K562 (cell line): ENCODE data around the gene PET100. TPM values are rescaled to one million over a fixed set of nuclear protein-coding genes. Genes with fewer than 3 reads are reported as not detected.

Experiments used
- BCL6 ChIP-seq: fragments of 250-450 bp; sonication (Bioruptor Pico); IDR thresholded peaks from 2 replicates; pipeline ENCODE4 v1.4.0; 2020
- ETV6 ChIP-seq, 3 experiments: fragments of 150-350 bp in 1 of 3; sonication (generic) in 1 of 3; formaldehyde crosslinking in 1 of 3; IDR thresholded peaks; 2 replicates each; pipeline versions ENCODE4 v1.6.1 to v1.8.0; 2014 to 2022; ENCODE audit warnings: borderline replicate concordance in 2 of 3, low read depth in 2 of 3, antibody characterized with exemption in 1 of 3, low read length in 1 of 3, mild to moderate bottlenecking in 1 of 3, missing genetic modification reagents in 1 of 3
- NFE2L1 ChIP-seq: fragments of 450-650 bp; IDR thresholded peaks from 2 replicates; pipeline ENCODE4 v1.6.1; 2016; ENCODE audit warnings: missing genetic modification characterization, low read depth, mild to moderate bottlenecking, missing compliant biosample characterization, moderate library complexity, borderline replicate concordance
- NONO ChIP-seq, 2 experiments: fragments of 200-400 bp in 1 of 2; fragments of 450-650 bp in 1 of 2; formaldehyde crosslinking in 1 of 2; IDR thresholded peaks; 2 replicates each; pipeline ENCODE4 v1.6.1; 2017; ENCODE audit warnings: low read depth in 2 of 2, mild to moderate bottlenecking in 2 of 2, moderate library complexity in 2 of 2, low read length in 1 of 2
- RFX7 ChIP-seq: fragments of 250-450 bp; sonication (Bioruptor Pico); IDR thresholded peaks from 2 replicates; pipeline ENCODE4 v1.5.1; 2021; ENCODE audit warnings: mild to moderate bottlenecking
- SMARCB1 ChIP-seq: IDR thresholded peaks from 2 replicates; pipeline ENCODE4 v1.6.1; 2011; ENCODE audit warnings: improper control_type of control experiment, low read depth; ENCODE audit not compliant: insufficient read length
- TRIM24 ChIP-seq, 2 experiments: fragments of 450-650 bp; IDR thresholded peaks; 2 replicates each; pipeline ENCODE4 v1.6.1; 2016
- ZC3H8 ChIP-seq: fragments of 450-650 bp; IDR thresholded peaks from 2 replicates; pipeline ENCODE4 v1.6.1; 2017
- polyA plus RNA-seq, 8 experiments: library from polyadenylated mRNA; depleted of rRNA in 4 of 8; stranded (reverse) in 5 of 8; unstranded in 3 of 8; fragments of >200 nt; fragmentation: Nextera tagmentation in 2 of 8; fragmentation: Illumina TruSeq in 1 of 8; extraction: Ambion mirVana in 2 of 8; extraction: Trizol in 1 of 8; gene quantifications; 2 replicates each; pipeline versions ENCODE4 v1.2.1 to v1.2.3, GENCODE V29; 2011 to 2014; ENCODE audit warnings: inconsistent platforms in 1 of 8, missing spikeins in 1 of 8
- total RNA-seq, 7 experiments: library from RNA; depleted of rRNA in 6 of 7; stranded (reverse); fragments of >200 nt in 6 of 7; fragmentation: Illumina TruSeq in 2 of 7; extraction: Trizol in 2 of 7; gene quantifications; 2 replicates each; pipeline versions ENCODE4 v1.2.1 to v1.2.3, GENCODE V29; 2011 to 2021; ENCODE audit warnings: low replicate concordance in 1 of 7
- TF ChIP-seq, protein P1 (sequence below): fragments of 250-450 bp; sonication (Bioruptor Pico); IDR thresholded peaks from 2 replicates; pipeline ENCODE4 v1.8.0; 2022; ENCODE audit warnings: moderate library complexity, mild to moderate bottlenecking, inconsistent platforms
- TF ChIP-seq, protein P2 (sequence below): sonication (generic); formaldehyde crosslinking; IDR thresholded peaks from 2 replicates; pipeline ENCODE4 v1.8.1; 2023; ENCODE audit warnings: missing genetic modification reagents, mild to moderate bottlenecking, borderline replicate concordance

PET100 gene
- total and polyA plus RNA-seq, 9 of the 15 experiments (the other 6 are each of a cell fraction or from before 2014, with no cell fraction given) = 62.3 to 351 (median 98.3) TPM

GRCh38 chr19:7652061-7652641 is 22.6 kb downstream of the PET100 start (continued):
- TF ChIP-seq, protein P1, sequence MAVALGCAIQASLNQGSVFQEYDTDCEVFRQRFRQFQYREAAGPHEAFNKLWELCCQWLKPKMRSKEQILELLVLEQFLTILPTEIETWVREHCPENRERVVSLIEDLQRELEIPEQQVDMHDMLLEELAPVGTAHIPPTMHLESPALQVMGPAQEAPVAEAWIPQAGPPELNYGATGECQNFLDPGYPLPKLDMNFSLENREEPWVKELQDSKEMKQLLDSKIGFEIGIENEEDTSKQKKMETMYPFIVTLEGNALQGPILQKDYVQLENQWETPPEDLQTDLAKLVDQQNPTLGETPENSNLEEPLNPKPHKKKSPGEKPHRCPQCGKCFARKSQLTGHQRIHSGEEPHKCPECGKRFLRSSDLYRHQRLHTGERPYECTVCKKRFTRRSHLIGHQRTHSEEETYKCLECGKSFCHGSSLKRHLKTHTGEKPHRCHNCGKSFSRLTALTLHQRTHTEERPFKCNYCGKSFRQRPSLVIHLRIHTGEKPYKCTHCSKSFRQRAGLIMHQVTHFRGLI (CRISPR knock-in tag) = no peak
- TF ChIP-seq NFE2L1 (tag) (no peak), RFX7 (no peak), ETV6 (IDR thresholded peaks at IDR 0.05; ENCODE audit: borderline replicate concordance in 1 of 2, low read depth in 2 of 2, low read length in 1 of 2) (0 out of 4 replicates have a peak, but pooled peaks of 1 of the 2 experiments have one; percentile 53), ETV6 (CRISPR knock-in tag; IDR thresholded peaks at IDR 0.05; ENCODE audit: borderline replicate concordance) (no peak), BCL6 (CRISPR knock-in tag) (no peak), ZC3H8 (no peak), NONO (IDR thresholded peaks at IDR 0.05; ENCODE audit: low read depth in 2 of 2, low read length in 1 of 2) (no peak), SMARCB1 (no peak), TRIM24 (IDR thresholded peaks at IDR 0.05) (peak in 1 of 2 experiments; percentile 59; a peak in 1 of 4 replicates)
- TF ChIP-seq, protein P2, sequence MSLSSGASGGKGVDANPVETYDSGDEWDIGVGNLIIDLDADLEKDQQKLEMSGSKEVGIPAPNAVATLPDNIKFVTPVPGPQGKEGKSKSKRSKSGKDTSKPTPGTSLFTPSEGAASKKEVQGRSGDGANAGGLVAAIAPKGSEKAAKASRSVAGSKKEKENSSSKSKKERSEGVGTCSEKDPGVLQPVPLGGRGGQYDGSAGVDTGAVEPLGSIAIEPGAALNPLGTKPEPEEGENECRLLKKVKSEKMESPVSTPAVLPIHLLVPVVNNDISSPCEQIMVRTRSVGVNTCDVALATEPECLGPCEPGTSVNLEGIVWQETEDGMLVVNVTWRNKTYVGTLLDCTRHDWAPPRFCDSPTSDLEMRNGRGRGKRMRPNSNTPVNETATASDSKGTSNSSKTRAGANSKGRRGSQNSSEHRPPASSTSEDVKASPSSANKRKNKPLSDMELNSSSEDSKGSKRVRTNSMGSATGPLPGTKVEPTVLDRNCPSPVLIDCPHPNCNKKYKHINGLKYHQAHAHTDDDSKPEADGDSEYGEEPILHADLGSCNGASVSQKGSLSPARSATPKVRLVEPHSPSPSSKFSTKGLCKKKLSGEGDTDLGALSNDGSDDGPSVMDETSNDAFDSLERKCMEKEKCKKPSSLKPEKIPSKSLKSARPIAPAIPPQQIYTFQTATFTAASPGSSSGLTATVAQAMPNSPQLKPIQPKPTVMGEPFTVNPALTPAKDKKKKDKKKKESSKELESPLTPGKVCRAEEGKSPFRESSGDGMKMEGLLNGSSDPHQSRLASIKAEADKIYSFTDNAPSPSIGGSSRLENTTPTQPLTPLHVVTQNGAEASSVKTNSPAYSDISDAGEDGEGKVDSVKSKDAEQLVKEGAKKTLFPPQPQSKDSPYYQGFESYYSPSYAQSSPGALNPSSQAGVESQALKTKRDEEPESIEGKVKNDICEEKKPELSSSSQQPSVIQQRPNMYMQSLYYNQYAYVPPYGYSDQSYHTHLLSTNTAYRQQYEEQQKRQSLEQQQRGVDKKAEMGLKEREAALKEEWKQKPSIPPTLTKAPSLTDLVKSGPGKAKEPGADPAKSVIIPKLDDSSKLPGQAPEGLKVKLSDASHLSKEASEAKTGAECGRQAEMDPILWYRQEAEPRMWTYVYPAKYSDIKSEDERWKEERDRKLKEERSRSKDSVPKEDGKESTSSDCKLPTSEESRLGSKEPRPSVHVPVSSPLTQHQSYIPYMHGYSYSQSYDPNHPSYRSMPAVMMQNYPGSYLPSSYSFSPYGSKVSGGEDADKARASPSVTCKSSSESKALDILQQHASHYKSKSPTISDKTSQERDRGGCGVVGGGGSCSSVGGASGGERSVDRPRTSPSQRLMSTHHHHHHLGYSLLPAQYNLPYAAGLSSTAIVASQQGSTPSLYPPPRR (CRISPR knock-in tag) = no peak
